GDM1 (cell line): ENCODE measurements around the gene ABCA1.
A peak's percentile ranks its signal among the peaks of the same experiment; 100 is the strongest.
"Not testable (repeated sequence)": the region's sequence is repeated elsewhere in the genome, so short reads cannot be mapped to it uniquely, and the experiment has no call there.

Experiments used
- DNase-seq: peaks from one replicate; lab custom pipeline; 2025; lab: John Stamatoyannopoulos, UW

Gene ABCA1, protein sequence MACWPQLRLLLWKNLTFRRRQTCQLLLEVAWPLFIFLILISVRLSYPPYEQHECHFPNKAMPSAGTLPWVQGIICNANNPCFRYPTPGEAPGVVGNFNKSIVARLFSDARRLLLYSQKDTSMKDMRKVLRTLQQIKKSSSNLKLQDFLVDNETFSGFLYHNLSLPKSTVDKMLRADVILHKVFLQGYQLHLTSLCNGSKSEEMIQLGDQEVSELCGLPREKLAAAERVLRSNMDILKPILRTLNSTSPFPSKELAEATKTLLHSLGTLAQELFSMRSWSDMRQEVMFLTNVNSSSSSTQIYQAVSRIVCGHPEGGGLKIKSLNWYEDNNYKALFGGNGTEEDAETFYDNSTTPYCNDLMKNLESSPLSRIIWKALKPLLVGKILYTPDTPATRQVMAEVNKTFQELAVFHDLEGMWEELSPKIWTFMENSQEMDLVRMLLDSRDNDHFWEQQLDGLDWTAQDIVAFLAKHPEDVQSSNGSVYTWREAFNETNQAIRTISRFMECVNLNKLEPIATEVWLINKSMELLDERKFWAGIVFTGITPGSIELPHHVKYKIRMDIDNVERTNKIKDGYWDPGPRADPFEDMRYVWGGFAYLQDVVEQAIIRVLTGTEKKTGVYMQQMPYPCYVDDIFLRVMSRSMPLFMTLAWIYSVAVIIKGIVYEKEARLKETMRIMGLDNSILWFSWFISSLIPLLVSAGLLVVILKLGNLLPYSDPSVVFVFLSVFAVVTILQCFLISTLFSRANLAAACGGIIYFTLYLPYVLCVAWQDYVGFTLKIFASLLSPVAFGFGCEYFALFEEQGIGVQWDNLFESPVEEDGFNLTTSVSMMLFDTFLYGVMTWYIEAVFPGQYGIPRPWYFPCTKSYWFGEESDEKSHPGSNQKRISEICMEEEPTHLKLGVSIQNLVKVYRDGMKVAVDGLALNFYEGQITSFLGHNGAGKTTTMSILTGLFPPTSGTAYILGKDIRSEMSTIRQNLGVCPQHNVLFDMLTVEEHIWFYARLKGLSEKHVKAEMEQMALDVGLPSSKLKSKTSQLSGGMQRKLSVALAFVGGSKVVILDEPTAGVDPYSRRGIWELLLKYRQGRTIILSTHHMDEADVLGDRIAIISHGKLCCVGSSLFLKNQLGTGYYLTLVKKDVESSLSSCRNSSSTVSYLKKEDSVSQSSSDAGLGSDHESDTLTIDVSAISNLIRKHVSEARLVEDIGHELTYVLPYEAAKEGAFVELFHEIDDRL (N-terminal part only)

DNA sequence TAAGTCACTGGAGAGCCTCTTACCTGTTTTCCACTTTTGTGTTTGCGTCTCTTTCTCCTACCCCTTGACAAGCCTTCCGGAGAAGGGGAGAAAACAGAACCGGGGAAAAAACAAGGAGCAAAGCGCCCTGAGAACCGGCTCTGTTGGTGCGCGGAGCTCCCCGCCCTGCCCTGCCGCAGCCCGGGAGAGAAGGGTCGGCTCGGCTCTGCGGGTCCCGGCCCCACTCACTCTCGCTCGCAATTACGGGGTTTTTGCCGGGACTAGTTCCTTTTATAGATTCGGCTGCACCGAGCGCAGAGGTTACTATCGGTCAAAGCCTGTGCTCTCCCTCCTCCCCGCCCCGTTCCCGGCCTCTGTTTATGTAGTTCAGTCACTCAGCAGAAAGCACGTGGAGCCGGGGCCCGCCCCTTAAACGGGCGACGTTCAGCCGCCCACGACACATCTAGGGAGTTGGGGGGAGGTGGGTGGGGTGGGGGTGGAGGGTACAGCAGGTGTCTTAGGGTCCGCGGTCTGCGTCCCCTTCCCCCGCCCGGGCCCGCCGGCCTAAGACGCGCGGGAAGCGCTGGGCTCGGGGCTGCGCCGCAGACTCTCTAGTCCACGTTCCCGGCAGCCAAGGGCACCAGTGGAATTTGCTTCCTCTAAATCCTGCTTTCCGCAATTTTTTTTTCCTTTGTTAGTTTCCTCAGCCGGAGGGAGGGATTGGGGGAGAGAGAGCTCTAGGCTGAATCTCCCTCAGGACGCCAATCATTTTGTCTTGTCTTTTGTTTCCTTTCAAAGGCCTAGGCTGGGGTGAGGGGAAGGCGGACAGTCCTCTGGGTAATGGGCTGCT, at the start of gene ABCA1:
Gene ABCA1, minus strand, starts transcription at position 244 of the 829 bp plus-strand sequence. CDS start 24,476 bp downstream, outside the sequence.
- peak; percentile 69 for DNase-seq

- DNase-seq = no peak
Measured at GRCh38 chr9:104977580-104977979, 49.6 kb upstream of the ABCA1 start.

- no peak for DNase-seq
Measured at GRCh38 chr9:104977168-104977567, 49.2 kb upstream of the ABCA1 start.

DNA sequence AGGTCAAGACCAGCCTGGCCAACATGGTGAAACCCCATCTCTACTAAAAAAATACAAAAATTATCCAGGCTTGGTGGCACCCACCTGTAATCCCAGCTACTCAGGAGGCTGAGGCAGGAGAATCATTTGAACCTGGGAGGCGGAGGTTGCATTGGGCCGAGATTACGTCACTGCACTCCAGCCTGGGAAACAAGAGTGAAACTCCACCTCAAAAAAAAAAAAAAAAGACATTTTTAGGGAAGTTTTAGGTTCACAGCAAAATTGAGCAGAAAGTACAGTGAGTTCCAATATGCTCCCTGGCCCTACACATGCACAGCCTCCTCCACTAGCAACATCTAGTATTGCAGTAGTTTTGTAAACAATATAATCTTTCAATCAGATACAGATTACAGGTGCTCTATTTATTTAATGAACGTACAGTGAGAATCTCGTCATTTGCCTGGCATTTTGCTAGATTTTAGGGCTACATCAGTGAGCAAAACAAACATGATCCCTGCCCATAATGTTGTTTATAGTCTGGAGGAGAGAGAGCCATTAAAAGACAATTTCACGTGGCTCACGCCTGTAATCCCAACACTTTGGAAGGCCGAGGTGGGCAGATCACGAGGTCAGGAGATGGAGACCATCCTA, 48.1 kb upstream of the ABCA1 start:
- DNase-seq = not testable (repeated sequence)

DNA sequence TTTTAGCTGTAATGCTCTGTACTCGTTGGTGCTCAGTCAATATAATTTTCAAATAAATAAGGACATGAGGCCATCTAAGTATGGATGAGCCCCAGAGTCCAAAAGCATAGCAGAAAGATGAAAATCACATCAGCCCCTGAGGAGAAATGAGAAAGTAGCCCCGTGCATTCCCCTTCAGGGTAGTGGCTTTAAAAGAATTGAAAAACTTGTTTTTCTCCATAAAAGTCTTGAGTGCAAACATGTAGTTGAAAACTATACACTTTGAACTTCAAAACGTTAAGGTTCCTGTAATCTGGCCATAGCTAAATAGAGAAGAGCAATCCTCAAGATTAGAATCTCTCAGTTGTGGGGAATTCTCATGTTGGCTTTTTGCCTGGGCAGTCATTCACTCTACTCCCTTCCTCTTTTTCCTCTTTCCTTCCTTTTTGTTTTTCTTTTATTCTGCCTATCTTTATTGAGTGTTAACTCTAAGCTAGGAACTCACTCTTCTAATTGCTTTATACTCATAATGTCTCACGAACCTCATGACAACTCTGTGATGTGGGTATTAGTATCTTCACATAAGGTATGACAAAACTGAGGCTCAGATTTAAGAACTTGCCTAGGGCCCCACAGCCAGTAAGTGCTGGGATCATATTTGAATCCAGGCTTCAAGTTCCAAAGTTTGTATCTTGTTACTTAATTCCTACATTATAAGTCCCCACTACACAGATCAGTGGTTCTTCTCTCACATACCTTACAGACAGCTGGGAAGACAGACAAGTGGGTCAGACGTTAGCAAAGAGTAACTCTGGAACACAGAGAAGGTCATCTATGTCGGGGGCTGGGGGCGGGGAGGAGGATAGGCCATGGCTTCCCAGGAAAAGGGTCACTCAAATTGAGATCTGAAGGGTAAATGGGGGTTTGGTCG, 46.4 kb upstream of the ABCA1 start:
- DNase-seq = no peak

GRCh38 chr9:104972242-104972866, 44.4 kb upstream of the ABCA1 start:
- DNase-seq = no peak

DNA sequence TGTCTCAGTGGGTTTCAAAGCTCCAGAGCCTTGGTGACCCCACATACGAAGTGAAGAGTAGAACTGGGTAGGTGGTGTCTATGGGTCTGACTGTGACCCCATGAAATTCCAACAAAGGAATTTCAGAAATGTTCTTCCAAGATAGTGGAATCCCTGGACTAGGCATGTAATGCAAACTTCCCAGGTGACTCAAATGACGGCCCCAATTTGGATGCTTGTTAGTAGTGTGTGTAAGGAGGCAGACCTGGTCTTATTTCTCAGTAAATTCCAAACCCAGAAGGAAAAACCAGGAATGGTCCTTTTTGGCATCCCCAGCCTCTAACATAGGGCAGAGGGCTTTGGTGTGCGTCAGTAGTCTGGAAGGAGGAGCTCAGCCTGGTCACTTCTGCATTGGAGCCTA, 43.6 kb upstream of the ABCA1 start:
- no peak for DNase-seq

DNA sequence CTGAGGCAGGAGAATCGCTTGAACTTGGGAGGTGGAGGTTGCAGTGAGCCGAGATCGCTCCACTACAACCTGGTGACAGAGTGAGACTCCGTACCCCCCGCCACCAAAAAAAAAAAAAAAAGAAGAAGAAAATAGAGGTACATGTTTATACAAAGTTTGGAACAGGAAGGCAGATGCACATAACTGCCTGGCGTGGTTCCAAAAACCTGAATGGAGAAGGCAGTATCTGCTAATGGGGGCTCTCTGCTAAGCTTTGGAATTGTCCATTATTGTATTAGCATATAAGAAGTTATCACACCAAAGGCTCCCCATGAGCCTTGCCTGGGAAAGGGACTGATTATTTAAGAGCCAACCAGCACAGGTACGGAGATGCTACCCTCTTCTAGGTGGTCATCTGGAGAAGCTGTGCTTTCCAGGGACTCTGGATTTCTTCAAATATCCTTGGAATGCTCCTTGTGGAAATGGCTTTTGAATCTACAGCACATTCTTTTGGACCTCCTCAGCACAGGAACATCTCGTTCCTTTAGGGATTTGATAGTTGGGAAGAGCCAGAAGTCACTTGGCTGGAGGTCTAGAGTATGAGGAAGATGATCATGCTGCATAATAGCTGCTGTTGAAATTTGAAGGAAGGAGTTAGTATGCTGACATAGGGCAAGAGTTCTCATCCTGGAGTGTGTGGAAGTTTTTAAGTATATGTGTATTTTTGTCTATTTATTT, 42.5 kb upstream of the ABCA1 start:
- DNase-seq = no peak

DNA sequence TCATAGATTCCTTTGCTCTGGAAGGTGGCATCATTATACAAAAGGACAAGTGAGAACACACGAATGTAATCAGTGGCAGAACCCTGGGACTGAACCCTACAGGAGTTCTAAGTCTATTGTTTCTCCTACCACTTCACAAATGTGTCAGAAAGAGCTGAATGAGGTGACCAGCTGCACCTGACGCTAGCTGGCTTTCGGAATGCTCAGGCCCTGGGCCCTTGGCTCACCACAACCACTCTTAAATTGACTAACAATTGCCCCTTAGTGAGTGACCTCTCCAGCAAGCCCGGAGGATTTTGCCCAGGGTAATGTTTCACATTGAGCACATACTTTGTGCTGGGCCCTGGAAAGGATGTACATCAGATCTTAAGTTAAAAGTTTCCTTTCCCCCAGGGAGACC, 41.2 kb upstream of the ABCA1 start:
- DNase-seq = no peak

- DNase-seq = peak; percentile 77
Measured at GRCh38 chr9:104968025-104968982, 40.3 kb upstream of the ABCA1 start.

DNA sequence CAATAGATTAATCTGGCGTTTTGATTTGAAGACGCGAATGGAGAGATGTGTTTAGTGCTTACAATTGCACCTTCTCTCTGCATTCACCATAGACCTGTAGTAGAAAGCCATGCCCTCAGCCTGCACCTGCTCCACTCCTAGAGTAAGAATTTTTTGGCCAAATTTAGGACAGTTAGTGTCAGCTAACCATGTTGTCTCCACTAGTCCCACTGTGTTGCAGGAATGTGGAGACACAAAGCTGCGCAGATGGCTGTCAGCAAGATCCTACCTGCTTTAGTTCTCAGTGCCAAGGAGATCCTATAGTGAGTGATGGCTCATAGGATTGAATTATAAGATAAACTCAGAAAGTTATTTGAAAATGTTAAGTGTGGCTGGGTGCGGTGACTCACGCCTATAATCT, 35.1 kb upstream of the ABCA1 start:
- no peak for DNase-seq

DNA sequence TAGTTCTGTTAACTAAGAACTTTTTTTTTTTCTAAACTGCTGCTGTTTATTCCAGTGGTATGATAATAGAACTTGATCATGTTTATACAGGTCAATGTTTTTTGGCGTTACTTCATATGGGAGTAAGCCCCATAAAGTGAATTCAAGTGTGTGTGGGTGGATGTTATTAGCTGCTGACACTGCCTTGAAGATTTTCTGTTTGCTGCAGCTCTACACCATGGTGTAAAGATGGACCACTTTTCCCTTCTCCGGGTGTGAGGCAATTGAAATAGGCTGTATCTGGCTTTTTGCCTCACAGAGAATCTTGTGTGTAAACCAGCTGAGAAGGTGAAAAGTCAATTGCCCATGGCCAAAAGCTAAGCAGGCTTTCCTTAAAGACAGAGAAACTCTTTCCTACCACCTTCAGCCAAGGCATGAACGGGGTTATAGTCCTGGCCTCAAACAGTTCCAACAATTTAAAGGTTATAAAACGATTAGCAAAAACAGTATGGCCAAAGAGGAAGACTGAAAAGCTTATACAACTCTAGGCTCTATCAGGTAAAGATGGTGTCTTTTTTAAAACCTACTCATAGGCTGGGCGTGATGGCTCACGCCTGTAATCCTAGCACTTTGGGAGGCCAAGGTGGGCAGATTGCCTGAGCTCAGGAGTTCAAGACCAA, 33.9 kb upstream of the ABCA1 start:
- DNase-seq = no peak

- peak; percentile 60 for DNase-seq
Measured at GRCh38 chr9:104961238-104961637, 33.3 kb upstream of the ABCA1 start.

- DNase-seq = no peak
Measured at GRCh38 chr9:104960662-104961061, 32.7 kb upstream of the ABCA1 start.

DNA sequence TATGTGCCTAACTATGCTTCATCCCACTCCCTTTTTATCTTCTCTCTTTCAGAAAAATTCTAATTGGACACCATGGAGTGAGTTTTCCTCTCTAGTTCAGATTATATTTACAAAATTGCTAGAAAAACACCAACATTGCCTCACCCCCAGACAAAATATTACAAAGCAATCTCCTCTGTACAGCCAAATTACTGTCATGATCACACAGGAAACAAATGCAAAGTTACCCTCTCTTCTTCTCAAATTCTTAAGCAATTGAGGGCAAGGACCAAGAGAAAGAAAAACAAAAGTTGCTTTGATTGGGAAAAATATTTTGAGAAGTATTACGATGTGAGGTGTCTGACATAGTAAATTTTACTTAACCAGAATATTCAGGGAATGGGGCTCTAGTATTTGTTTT, 30.8 kb upstream of the ABCA1 start:
- DNase-seq = no peak

DNA sequence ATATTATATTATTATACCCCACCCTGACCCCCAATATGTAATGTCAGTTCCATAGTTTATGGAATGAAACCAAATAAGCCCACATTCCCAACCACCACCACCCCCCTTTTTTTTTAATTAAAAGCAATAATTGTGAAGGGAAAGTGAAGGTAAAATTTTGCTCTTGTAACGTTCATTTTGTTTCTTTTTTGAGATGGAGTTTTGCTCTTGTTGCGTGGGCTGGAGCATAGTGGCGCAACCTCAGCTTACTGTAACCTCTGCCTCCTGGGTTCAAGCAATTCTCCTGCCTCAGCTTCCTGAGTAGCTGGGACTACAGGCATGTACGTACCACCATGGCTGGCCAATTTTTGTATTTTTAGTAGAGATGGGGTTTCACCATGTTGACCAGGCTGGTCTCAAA, 30.1 kb upstream of the ABCA1 start:
- DNase-seq = not testable (repeated sequence)

DNA sequence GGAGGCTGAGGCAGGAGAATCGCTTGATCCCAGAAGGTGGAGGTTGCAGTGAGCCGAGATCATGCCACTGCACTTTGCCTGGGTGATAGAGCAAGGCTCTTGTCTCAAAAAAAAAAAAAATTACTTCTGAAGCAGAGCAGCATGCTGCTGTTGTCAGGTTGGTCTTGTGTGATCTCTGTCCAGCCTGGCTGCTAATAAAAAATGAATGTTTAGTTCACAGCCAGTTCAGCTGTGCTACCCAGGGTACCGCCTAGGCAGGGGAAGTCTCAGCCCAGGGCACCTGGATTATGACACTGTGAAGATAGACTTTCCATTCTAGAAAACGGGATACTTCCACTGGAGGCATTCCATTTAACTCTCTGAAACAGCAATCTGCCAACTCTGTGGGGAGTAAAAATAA, 23.5 kb upstream of the ABCA1 start:
- no peak for DNase-seq
